ENCODE results near the gene NCAPG2.

Gene NCAPG2

DNA sequence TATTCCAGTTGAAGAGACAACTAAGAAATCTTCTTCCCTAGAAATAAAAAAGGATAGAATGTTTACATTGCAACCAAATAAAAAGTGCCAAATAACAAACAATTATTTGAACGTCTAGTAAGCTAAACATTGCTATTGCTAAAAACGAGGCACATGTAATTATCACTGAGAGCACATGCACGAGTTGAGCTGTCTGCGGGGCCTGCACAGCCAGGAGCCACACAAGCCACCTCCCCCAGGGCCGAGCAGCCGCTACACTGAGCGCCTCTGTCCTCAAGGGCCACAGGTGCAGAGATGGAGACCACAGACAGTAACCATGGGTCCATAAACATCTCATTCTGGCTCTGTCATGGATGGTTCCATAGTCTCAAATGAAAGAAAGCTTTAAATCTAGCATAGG, 17.2 kb downstream of the NCAPG2 start:
- TF ChIP-seq, protein P1, sequence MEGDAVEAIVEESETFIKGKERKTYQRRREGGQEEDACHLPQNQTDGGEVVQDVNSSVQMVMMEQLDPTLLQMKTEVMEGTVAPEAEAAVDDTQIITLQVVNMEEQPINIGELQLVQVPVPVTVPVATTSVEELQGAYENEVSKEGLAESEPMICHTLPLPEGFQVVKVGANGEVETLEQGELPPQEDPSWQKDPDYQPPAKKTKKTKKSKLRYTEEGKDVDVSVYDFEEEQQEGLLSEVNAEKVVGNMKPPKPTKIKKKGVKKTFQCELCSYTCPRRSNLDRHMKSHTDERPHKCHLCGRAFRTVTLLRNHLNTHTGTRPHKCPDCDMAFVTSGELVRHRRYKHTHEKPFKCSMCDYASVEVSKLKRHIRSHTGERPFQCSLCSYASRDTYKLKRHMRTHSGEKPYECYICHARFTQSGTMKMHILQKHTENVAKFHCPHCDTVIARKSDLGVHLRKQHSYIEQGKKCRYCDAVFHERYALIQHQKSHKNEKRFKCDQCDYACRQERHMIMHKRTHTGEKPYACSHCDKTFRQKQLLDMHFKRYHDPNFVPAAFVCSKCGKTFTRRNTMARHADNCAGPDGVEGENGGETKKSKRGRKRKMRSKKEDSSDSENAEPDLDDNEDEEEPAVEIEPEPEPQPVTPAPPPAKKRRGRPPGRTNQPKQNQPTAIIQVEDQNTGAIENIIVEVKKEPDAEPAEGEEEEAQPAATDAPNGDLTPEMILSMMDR (IDR thresholded peaks at IDR 0.05; ENCODE audit: borderline replicate concordance, insufficient read depth, low read depth, low read length), result no peak
- H3K4me3 ChIP-seq (ENCODE audit: low read depth, low read length), result no peak overlapping the region

DNA sequence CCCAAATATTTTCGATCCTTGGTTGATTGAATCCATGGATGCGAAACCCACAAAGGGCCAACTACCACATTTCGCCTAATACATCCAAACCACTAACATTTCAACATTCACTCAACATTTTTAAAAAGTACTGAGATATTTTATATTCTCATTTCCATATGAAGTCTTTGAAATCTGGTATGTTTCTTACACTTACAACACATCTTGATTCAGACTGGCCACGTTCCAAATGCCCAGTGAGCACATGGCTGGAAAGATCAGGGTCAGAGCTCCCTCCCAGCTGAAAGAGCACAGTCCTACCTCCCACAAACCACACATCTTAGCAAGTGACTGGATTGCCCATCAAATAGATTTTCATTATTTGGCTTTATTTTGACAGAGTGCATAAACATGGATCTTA, 18.9 kb downstream of the NCAPG2 start:
- TF ChIP-seq, protein P1 (IDR thresholded peaks at IDR 0.05; ENCODE audit: borderline replicate concordance, insufficient read depth, low read depth, low read length), result no peak
- no peak overlapping the region for H3K4me3 ChIP-seq (ENCODE audit: low read depth, low read length)

DNA sequence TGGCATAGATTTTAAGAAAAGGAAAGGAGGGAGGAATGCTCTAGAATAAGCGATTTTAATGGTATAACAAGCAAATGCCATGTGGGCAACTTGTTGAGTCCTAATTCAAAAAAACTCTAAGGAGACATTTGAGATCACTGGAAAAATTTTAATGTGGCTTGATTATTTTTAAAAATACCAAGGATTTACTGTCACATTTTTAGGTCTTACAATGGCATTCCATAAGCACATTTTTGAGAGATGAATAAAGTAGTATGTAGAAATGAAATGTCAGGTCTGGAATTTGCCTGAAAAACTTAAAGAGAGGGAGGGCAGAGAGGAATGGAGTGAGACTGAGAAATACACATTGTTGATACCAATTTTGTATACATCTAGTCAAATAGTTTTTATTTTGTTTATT, 20.3 kb downstream of the NCAPG2 start:
- TF ChIP-seq, protein P1 (IDR thresholded peaks at IDR 0.05; ENCODE audit: borderline replicate concordance, insufficient read depth, low read depth, low read length), result no peak
- no peak overlapping the region for H3K4me3 ChIP-seq (ENCODE audit: low read depth, low read length)

DNA sequence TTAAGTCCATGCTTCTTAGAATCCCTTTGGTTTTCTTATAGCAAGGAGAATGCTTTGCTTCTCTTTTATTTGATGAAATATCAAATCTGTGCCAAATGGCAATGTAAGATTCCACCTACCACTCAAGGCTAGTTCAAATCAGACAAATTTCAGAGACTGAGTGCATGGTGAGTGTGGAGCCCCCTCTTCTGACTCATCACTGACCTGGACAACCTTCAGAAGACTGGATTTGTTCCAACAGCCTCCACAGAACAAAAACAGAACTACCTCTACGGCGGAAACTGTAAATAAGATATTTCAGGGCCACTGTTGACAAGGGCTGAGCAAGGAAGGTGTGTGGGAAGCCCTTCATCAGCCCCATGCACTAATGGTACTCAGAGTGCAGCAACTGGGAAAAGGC, 21.1 kb downstream of the NCAPG2 start:
- H3K4me3 ChIP-seq (ENCODE audit: low read depth, low read length), result no peak overlapping the region
- TF ChIP-seq, protein P1 (IDR thresholded peaks at IDR 0.05; ENCODE audit: borderline replicate concordance, insufficient read depth, low read depth, low read length), result no peak

DNA sequence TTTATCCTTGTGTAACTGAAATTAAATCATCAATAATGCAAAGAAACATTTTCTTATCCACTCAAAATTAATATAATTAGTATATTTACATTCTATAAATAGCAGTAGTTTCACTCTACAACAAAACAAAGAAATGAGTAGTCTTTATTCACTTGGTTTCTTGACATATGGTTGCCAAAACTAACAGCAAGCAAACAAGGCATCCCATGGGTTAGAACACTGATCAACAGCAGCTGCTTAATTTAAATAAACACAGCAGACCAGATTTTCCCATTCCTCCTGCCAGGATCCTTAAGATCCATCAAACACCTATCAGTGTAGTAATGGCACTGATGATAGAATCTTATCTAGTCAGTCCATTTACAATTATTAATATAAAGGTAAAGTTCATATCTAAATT, 22.1 kb downstream of the NCAPG2 start:
- no peak overlapping the region for H3K4me3 ChIP-seq (ENCODE audit: low read depth, low read length)
- TF ChIP-seq, protein P1 (IDR thresholded peaks at IDR 0.05; ENCODE audit: borderline replicate concordance, insufficient read depth, low read depth, low read length), result no peak

DNA sequence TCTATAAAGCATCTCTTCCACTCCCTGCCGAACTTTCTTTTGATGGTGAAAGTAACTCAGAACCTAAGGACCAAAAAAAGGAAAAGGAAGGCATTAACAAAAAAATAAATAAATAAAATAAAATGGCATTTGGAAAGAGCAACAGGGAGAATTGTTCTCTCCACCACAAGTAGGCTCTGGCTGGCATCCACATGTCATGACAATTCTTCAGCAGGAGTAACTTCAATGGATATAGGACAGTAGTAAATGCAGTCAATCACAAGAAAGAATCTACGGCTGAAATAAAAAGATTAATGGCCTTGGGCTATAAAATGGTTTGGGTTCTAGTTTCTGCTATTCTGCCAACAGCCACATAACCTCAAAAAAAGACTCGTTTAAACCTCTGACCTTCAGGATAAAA, 23.9 kb downstream of the NCAPG2 start:
- TF ChIP-seq, protein P1 (IDR thresholded peaks at IDR 0.05; ENCODE audit: borderline replicate concordance, insufficient read depth, low read depth, low read length), result no peak
- no peak overlapping the region for H3K4me3 ChIP-seq (ENCODE audit: low read depth, low read length)

DNA sequence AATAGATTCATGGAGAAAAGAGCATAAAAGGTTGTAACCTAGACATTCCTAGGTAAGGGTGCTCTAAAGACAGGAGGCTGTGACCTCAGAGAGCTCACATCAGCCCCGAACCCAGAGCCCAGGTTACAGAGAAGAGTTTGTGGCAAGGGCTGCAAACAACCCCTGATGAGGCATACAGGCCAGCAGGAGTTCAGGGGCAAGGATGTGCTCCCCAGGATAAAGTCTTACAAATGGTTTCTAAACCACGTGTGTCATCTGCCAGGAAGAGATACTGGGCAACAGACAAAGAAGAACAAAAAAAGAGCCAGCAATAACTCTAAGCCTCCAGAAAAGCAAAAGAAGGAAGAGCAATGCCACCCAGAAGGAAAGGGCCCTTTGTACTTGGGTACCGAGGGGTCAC, 27.7 kb downstream of the NCAPG2 start:
- TF ChIP-seq, protein P1 (IDR thresholded peaks at IDR 0.05; ENCODE audit: borderline replicate concordance, insufficient read depth, low read depth, low read length), result no peak
- H3K4me3 ChIP-seq (ENCODE audit: low read depth, low read length), result no peak overlapping the region

All from GM12875 (cell line).